T47D (cell line): ENCODE data around the gene CDC73.

Experiments used
- DNase-seq, 2 experiments: peaks; one replicate each; pipeline versions ENCODE4 v3.0.0 to v3.0.0-alpha.2; 2011 to 2012; ENCODE audit warnings: low read depth in 1 of 2, low spot score in 1 of 2
- JUND ChIP-seq: IDR thresholded peaks from 2 replicates; pipeline ENCODE4 v1.6.1; 2012; ENCODE audit warnings: low read depth
- in situ Hi-C: cut with HindIII; loops from 2 replicates; pipeline ENCODE4 v1.10.0; 2016; ENCODE audit warnings: low sequenced_read_pairs, low pct_unique_long_range_greater_than_20kb

The CDC73 gene

GRCh38 chr1:193189442-193190095 is 67.7 kb downstream of the CDC73 start:
- in situ Hi-C loops = no loop called here
- TF ChIP-seq JUND = no peak
- DNase-seq = no peak

DNA sequence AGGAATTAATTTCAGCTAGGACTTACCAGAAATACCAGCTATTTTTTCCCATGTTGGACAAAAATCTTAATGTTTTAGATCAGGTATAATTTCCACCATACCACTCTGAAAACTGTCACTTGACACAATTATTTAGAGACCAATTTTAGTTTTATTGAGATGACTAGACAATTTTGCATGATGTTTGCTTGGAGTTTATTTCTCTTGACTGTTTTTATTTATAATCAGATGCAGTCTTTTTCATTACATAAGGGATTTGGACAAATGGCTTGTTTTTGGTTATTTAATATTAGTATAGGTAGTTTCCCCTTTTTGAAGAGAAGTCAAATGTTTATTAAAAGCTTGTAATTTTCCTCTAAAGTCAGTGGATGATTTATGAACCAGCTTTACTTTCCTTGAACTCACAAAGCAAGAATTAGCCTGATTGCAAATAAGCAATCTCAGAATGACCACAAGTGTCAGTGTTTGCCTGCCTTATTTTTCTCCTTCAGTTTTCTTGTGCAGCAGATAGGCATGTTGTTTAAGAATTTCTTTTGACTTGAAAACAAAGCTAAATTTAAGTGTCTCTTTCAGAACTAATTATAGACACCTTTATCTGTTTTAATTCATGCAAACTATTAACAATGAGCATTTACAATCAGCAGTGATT is 68.4 kb downstream of the CDC73 start:
- TF ChIP-seq JUND = no peak
- DNase-seq = peak in 1 of 2 experiments; percentile 33

DNA sequence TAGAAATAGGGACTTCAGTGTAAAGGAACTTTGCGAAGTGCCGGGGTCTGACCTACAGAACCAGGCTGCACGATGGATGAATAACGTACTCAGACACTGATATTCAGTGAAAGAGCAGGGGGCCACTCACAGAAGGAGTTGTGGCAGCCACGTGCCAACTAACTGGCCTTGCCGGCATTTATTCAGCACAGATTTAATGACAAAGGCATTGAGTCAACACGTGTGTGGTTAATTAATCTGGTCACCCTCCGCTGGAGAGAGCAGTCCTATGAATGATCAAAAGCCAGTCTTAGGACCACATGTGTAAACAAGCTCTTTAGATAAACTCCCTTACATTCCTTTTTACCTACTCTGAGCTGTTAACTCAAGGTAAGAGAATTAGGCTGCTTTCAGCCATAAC is 70.8 kb downstream of the CDC73 start:
- in situ Hi-C loops = no loop called here
- no peak for TF ChIP-seq JUND
- DNase-seq = no peak

More for the DNA sequence above, 68.4 kb downstream of the CDC73 start:
- in situ Hi-C loops = no loop called here

DNA sequence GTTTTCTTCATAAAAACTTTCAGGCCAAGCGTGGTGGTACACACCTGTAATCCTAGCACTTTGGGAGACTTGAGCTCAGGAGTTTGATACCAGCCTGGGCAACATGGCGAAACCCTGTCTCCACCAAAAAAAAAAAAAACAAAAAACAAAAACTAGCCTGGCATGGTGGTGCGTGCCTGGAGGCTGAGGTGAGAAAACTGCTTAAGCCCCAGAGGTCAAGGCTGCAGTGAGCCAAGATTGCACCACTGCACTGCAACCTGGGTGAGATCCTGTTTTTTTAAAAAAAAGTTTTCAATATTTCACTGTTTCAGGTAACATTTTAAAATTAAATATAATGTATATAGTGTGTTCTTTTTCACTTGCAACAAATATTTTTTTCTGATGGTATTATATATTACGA is 78.1 kb downstream of the CDC73 start:
- no peak for TF ChIP-seq JUND
- DNase-seq = no peak
- in situ Hi-C loops = no loop called here

- no peak for TF ChIP-seq JUND
- no peak for DNase-seq
Measured at GRCh38 chr1:193201021-193201420, 79.2 kb downstream of the CDC73 start.

DNA sequence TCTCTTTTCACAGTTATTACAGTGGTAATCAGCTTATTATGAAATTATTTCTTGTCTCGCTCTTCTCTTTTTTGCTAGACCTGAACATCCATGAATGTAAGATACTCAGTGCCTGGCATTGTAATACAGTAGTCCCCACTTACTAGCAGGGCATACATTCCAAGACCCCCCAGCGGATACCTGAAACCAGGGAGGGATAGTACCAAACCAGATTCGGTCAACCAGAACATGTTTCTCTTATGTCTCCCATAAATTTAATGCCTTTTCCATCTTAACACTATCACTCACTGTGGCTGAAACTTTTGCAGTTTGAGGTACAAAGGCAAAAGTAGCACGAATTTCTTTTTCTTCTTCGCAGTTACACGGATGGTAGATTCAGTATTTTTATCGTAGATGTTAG is 89.2 kb downstream of the CDC73 start:
- no peak for DNase-seq
- no peak for TF ChIP-seq JUND
- in situ Hi-C loops = no loop called here

More at GRCh38 chr1:193201021-193201420, 79.2 kb downstream of the CDC73 start:
- in situ Hi-C loops = no loop called here

GRCh38 chr1:193211539-193211938 is 89.7 kb downstream of the CDC73 start:
- in situ Hi-C loops = no loop called here
- no peak for DNase-seq
- TF ChIP-seq JUND = no peak

DNA sequence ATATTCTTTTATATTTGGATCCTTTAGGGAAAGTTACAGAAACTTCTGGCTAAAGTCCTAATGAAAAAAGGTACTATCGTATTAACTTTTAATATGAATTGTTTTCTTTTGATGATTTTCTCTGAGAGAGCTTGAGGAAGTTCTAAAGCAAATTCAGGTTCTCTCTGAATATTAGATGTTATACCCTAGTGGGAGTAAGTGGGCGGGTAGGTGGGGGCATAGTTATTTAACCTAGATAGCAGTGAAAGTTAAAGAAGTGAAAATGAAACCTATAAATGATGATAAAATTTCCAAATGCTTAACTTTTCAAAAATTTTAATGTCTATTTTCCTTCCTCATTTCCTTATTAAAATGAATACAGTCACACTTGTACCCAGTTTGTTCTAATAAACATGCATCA is 90.8 kb downstream of the CDC73 start:
- in situ Hi-C loops = no loop called here
- DNase-seq = no peak
- no peak for TF ChIP-seq JUND

- TF ChIP-seq JUND = no peak
- in situ Hi-C loops = no loop called here
- no peak for DNase-seq
Measured at GRCh38 chr1:193213998-193214397, 92.2 kb downstream of the CDC73 start.

- no peak for TF ChIP-seq JUND
- no peak for DNase-seq
- in situ Hi-C loops = no loop called here
Measured at GRCh38 chr1:193216920-193217319, 95.1 kb downstream of the CDC73 start.

DNA sequence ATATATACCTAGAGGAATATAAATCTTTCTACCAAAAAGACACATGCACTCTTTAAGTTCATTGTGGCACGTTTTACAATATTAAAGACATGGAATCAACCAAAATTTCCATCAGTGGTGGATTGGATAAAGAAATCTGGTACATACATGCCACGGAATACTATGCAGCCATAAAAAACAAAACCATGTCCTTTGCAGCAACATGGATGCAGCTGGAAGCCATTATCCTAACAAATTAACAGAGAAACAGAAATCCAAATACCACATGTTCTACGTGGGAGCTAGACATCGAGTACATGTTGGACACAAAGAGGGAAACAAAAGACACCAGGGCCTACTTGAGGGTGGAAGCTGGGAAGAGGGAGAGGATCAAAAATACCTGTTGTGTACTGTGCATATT is 97.6 kb downstream of the CDC73 start:
- in situ Hi-C loops = no loop called here
- no peak for TF ChIP-seq JUND
- no peak for DNase-seq

DNA sequence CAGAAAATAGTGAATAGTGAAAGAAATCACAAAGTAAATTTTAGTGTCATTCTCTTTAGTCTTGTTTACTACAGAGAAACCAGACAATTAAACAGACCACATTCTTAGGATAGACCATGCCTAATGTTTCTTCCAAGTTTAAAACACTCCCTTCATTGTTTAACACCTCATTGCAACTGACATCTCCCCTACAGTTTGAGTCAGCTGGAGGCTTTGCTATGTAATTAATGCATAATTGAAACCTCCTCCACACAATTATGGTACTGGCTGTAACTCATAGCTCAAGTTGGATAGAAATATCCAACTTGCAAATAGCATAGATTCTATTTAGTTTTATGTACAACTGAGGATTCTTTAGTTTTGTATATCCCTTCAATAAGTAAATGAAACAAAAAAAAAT is 99.8 kb downstream of the CDC73 start:
- in situ Hi-C loops = no loop called here
- DNase-seq = no peak
- TF ChIP-seq JUND = no peak

DNA sequence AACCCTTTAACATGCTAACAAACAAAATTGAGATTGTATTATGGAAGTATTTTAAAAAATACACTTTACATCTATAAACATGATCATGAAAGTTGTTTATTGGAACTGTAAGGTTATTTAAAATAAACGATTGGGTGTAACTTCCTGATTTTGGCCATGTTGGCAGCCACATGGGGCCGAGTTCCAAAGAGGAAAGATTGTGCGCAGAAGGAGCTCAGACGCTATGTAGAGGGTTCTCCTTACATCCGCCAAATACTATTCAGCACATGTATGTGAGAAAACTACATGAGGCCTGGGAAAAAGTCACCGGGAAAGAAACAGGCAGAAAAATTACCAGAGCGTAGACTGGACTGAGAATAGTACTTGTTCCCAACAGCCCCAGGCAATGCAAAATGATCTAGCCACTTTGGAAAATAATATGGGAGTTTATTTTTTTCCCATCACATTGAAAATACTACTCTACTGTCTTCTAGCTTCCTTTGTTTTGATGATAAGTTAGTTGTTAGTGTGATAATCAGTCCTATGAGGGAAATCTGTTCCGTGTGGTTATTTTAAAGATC is 100.3 kb downstream of the CDC73 start:
- DNase-seq = no peak
- no peak for TF ChIP-seq JUND
- in situ Hi-C loops = no loop called here
